Fibroblast of skin of scalp (primary cell): ENCODE data around the gene STAB2.
A peak's percentile ranks its signal among the peaks of the same experiment; 100 is the strongest.
"Not testable (repeated sequence)": the region's sequence is repeated elsewhere in the genome, so short reads cannot be mapped to it uniquely, and the experiment has no call there.

ENCODE experiments used
- DNase-seq: peaks from one replicate; pipeline ENCODE4 v3.0.0-alpha.2; 2013

Gene STAB2

GRCh38 chr12:103588680-103589079 lies 1.6 kb downstream of the STAB2 start:
- DNase-seq = no peak

- no peak for DNase-seq
Observed at GRCh38 chr12:103589517-103589916, 2.4 kb downstream of the STAB2 start.

GRCh38 chr12:103590271-103590670 lies 3.2 kb downstream of the STAB2 start:
- no peak for DNase-seq

GRCh38 chr12:103596981-103597380 lies 9.9 kb downstream of the STAB2 start:
- DNase-seq = no peak

GRCh38 chr12:103599274-103599673 lies 12.2 kb downstream of the STAB2 start:
- no peak for DNase-seq

GRCh38 chr12:103600967-103601728 lies 14.1 kb downstream of the STAB2 start:
- DNase-seq = no peak

- DNase-seq = no peak
Observed at GRCh38 chr12:103620395-103620794, 33.3 kb downstream of the STAB2 start.

- DNase-seq = no peak
Observed at GRCh38 chr12:103623716-103624115, 36.6 kb downstream of the STAB2 start.

- peak; percentile 15 for DNase-seq
Observed at GRCh38 chr12:103626498-103626897, 39.4 kb downstream of the STAB2 start.

GRCh38 chr12:103627189-103627855 lies 40.2 kb downstream of the STAB2 start:
- no peak for DNase-seq

- DNase-seq = peak; percentile 54
Observed at GRCh38 chr12:103632554-103633216, 45.6 kb downstream of the STAB2 start.

- no peak for DNase-seq
Observed at GRCh38 chr12:103634732-103635131, 47.7 kb downstream of the STAB2 start.

GRCh38 chr12:103635419-103635818 lies 48.3 kb downstream of the STAB2 start:
- no peak for DNase-seq

GRCh38 chr12:103637021-103637420 lies 49.9 kb downstream of the STAB2 start:
- DNase-seq = no peak

GRCh38 chr12:103637429-103637828 lies 50.4 kb downstream of the STAB2 start:
- no peak for DNase-seq

GRCh38 chr12:103639983-103640382 lies 52.9 kb downstream of the STAB2 start:
- no peak for DNase-seq

GRCh38 chr12:103640410-103640809 lies 53.3 kb downstream of the STAB2 start:
- no peak for DNase-seq

- DNase-seq = no peak
Observed at GRCh38 chr12:103640831-103641230, 53.8 kb downstream of the STAB2 start.

- DNase-seq = no peak
Observed at GRCh38 chr12:103642240-103642864, 55.3 kb downstream of the STAB2 start.

- peak; percentile 27 for DNase-seq
Observed at GRCh38 chr12:103645202-103645601, 58.1 kb downstream of the STAB2 start.

- DNase-seq = peak; percentile 83
Observed at GRCh38 chr12:103647267-103647666, 60.2 kb downstream of the STAB2 start.

- DNase-seq = no peak
Observed at GRCh38 chr12:103652808-103653207, 65.7 kb downstream of the STAB2 start.

GRCh38 chr12:103653568-103654173 lies 66.6 kb downstream of the STAB2 start:
- not testable (repeated sequence) for DNase-seq
